HepG2 (cell line): ENCODE results near the gene HDHD3. TPM values are rescaled to one million over a fixed set of nuclear protein-coding genes. Genes with fewer than 3 reads are reported as not detected.
A peak's percentile ranks its signal among the peaks of the same experiment; 100 is the strongest.

Experiments
- CEBPG ChIP-seq: IDR thresholded peaks from 2 replicates; pipeline ENCODE4 v1.6.1; 2016
- ELF4 ChIP-seq: sonication (generic); formaldehyde crosslinking; IDR thresholded peaks from 2 replicates; pipeline ENCODE4 v1.5.0; 2020; ENCODE audit warnings: missing genetic modification reagents, mild to moderate bottlenecking, moderate library complexity, borderline replicate concordance
- GLMP ChIP-seq: sonication (generic); formaldehyde crosslinking; IDR thresholded peaks from 2 replicates; pipeline ENCODE4 v1.9.0; 2021; ENCODE audit warnings: missing genetic modification reagents, mild to moderate bottlenecking, borderline replicate concordance
- MBNL3 ChIP-seq: fragments of 250-450 bp; sonication (Bioruptor Pico); conservative IDR thresholded peaks from 2 replicates; pipeline ENCODE4 v1.8.0; 2022; ENCODE audit warnings: mild to moderate bottlenecking, inconsistent platforms
- MEIS2 ChIP-seq: sonication (generic); formaldehyde crosslinking; IDR thresholded peaks from 2 replicates; pipeline ENCODE4 v1.9.0; 2021; ENCODE audit warnings: mild to moderate bottlenecking, missing genetic modification reagents
- MLX ChIP-seq: IDR thresholded peaks from 2 replicates; pipeline ENCODE4 v1.6.1; 2016
- SRY ChIP-seq: sonication (generic); formaldehyde crosslinking; IDR thresholded peaks from 2 replicates; pipeline ENCODE4 v1.8.0; 2022; ENCODE audit warnings: mild to moderate bottlenecking, missing genetic modification reagents
- TBP ChIP-seq: sonication (generic); formaldehyde crosslinking; IDR thresholded peaks from 2 replicates; pipeline ENCODE4 v1.5.0; 2020; ENCODE audit warnings: missing genetic modification reagents
- THAP11 ChIP-seq: IDR thresholded peaks from 2 replicates; pipeline ENCODE4 v1.6.1; 2016; ENCODE audit warnings: missing biosample characterization, missing genetic modification reagents
- TRIM22 ChIP-seq: fragments of 450-650 bp; IDR thresholded peaks from 2 replicates; pipeline ENCODE4 v1.6.1; 2017
- XRCC5 ChIP-seq: fragments of 200-400 bp; formaldehyde crosslinking; optimal IDR thresholded peaks from 2 replicates; pipeline ENCODE3; 2017; ENCODE audit warnings: mild to moderate bottlenecking, low read length
- ZBTB34 ChIP-seq: sonication (generic); formaldehyde crosslinking; IDR thresholded peaks from 2 replicates; pipeline ENCODE4 v1.8.0; 2022; ENCODE audit warnings: mild to moderate bottlenecking, missing genetic modification reagents
- ZFAT ChIP-seq: sonication (generic); formaldehyde crosslinking; conservative IDR thresholded peaks from 2 replicates; pipeline ENCODE4 v1.8.1; 2023; ENCODE audit warnings: missing genetic modification reagents, inconsistent platforms
- ZFP62 ChIP-seq: sonication (generic); formaldehyde crosslinking; IDR thresholded peaks from 2 replicates; pipeline ENCODE4 v1.4.0; 2020; ENCODE audit warnings: missing genetic modification reagents
- ZKSCAN5 ChIP-seq: sonication (generic); formaldehyde crosslinking; IDR thresholded peaks from 2 replicates; pipeline ENCODE4 v1.5.1; 2020; ENCODE audit warnings: mild to moderate bottlenecking, missing genetic modification reagents
- ZNF12 ChIP-seq: sonication (generic); formaldehyde crosslinking; IDR thresholded peaks from 2 replicates; pipeline ENCODE4 v1.5.0; 2020; ENCODE audit warnings: missing genetic modification reagents
- ZNF160 ChIP-seq: sonication (generic); formaldehyde crosslinking; IDR thresholded peaks from 2 replicates; pipeline ENCODE4 v1.8.0; 2022; ENCODE audit warnings: mild to moderate bottlenecking, inconsistent platforms, missing genetic modification reagents
- ZNF17 ChIP-seq: sonication (generic); formaldehyde crosslinking; IDR thresholded peaks from 2 replicates; pipeline ENCODE4 v1.5.0; 2020; ENCODE audit warnings: mild to moderate bottlenecking, missing genetic modification reagents
- ZNF33B ChIP-seq: sonication (generic); formaldehyde crosslinking; IDR thresholded peaks from 2 replicates; pipeline ENCODE4 v1.5.1; 2020; ENCODE audit warnings: mild to moderate bottlenecking, missing genetic modification reagents
- ZNF556 ChIP-seq: sonication (generic); formaldehyde crosslinking; IDR thresholded peaks from 2 replicates; pipeline ENCODE4 v1.4.0; 2020; ENCODE audit warnings: mild to moderate bottlenecking, missing genetic modification reagents, borderline replicate concordance
- ZNF576 ChIP-seq: sonication (generic); formaldehyde crosslinking; IDR thresholded peaks from 2 replicates; pipeline ENCODE4 v1.4.0; 2020; ENCODE audit warnings: mild to moderate bottlenecking, missing genetic modification reagents
- ZNF597 ChIP-seq: sonication (generic); formaldehyde crosslinking; IDR thresholded peaks from 2 replicates; pipeline ENCODE4 v1.5.0; 2020; ENCODE audit warnings: missing genetic modification reagents
- ZNF605 ChIP-seq: sonication (generic); formaldehyde crosslinking; IDR thresholded peaks from 2 replicates; pipeline ENCODE4 v1.8.0; 2022; ENCODE audit warnings: mild to moderate bottlenecking, missing genetic modification reagents
- ZSCAN5A ChIP-seq: sonication (generic); formaldehyde crosslinking; IDR thresholded peaks from 2 replicates; pipeline ENCODE4 v1.8.0; 2022; ENCODE audit warnings: mild to moderate bottlenecking, missing genetic modification reagents, borderline replicate concordance
- polyA plus RNA-seq, 8 experiments: library from polyadenylated mRNA; depleted of rRNA in 3 of 8; stranded (reverse) in 7 of 8; unstranded in 1 of 8; fragments of >200 nt; fragmentation: Illumina TruSeq in 4 of 8; extraction: Trizol in 4 of 8; gene quantifications; 2 replicates each; pipeline versions ENCODE4 v1.2.1 to v1.2.3, GENCODE V29; 2011 to 2016; ENCODE audit warnings: low read depth in 4 of 8, missing spikeins in 1 of 8, mixed read lengths in 1 of 8; ENCODE audit not compliant: insufficient read depth in 1 of 8
- total RNA-seq, 5 experiments: library from RNA; depleted of rRNA; stranded (reverse); fragments of >200 nt; fragmentation: Illumina TruSeq; extraction: Trizol; gene quantifications; 2 replicates each; pipeline ENCODE4 v1.2.3, GENCODE V29; 2016; ENCODE audit warnings: low read depth in 1 of 5

HDHD3 gene
- total and polyA plus RNA-seq, 2 of the 13 experiments (the other 11 are each of a cell fraction or from before 2014, with no cell fraction given): 23.1 to 38.5 TPM

GRCh38 chr9:113387560-113388230 lies 10.9 kb upstream of the HDHD3 start (continued):
- peak; percentile 59; the same call in 1 of the 2 replicates for TF ChIP-seq ZSCAN5A (CRISPR knock-in tag)
- TF ChIP-seq GLMP: no peak
- no peak for TF ChIP-seq ZNF576 (CRISPR knock-in tag)
- no peak for TF ChIP-seq ZNF597 (CRISPR knock-in tag)
- peak; percentile 45; the same call in 1 of the 2 replicates for TF ChIP-seq ZNF160 (CRISPR knock-in tag)
- TF ChIP-seq THAP11 (CRISPR knock-in tag): no peak; the same call in 1 of the 2 replicates
- TF ChIP-seq ZNF12 (CRISPR knock-in tag): peak; percentile 40; the same call in 1 of the 2 replicates
- TF ChIP-seq MEIS2 (CRISPR knock-in tag): peak; percentile 81
- TF ChIP-seq ZBTB34: peak; percentile 85
- TF ChIP-seq ZNF556 (CRISPR knock-in tag): no peak; the same call in 1 of the 2 replicates
- TF ChIP-seq CEBPG: peak; percentile 74
- no peak for TF ChIP-seq ELF4
- peak; percentile 46; the same call in 1 of the 2 replicates for TF ChIP-seq SRY
- TF ChIP-seq XRCC5: no peak
- TF ChIP-seq ZKSCAN5 (CRISPR knock-in tag): no peak
- no peak for TF ChIP-seq TRIM22
- TF ChIP-seq ZFAT (CRISPR knock-in tag): no peak
- no peak for TF ChIP-seq MBNL3 (CRISPR knock-in tag)
- no peak for TF ChIP-seq ZNF17 (CRISPR knock-in tag)
- peak; percentile 79 for TF ChIP-seq ZNF605 (CRISPR knock-in tag)
- no peak for TF ChIP-seq TBP (CRISPR knock-in tag)
- peak; percentile 36; the same call in 1 of the 2 replicates for TF ChIP-seq MLX (CRISPR knock-in tag)
- no peak for TF ChIP-seq ZFP62 (CRISPR knock-in tag)
- TF ChIP-seq ZNF33B (CRISPR knock-in tag): no peak
